Measurements from ENCODE around the gene TCF25.
A peak's percentile ranks its signal among the peaks of the same experiment; 100 is the strongest.

TCF25 gene

GRCh38 chr16:89951509-89951908, 78.1 kb downstream of the TCF25 start:
- TF ChIP-seq POLR2AphosphoS5 (IDR thresholded peaks at IDR 0.05; ENCODE audit: low read depth, low read length) (no peak), POLR2A (IDR thresholded peaks at IDR 0.05; ENCODE audit: low read depth, low read length) (no peak), TAF1 (IDR thresholded peaks at IDR 0.05; ENCODE audit: borderline replicate concordance, low read depth, low read length) (no peak)
- FAIRE-seq (no peak), DNase-seq (ENCODE audit: insufficient read length) (no peak)

GRCh38 chr16:89952049-89952448, 78.7 kb downstream of the TCF25 start:
- FAIRE-seq (no peak), DNase-seq (ENCODE audit: insufficient read length) (no peak)
- no peak for TF ChIP-seq POLR2AphosphoS5 (IDR thresholded peaks at IDR 0.05; ENCODE audit: low read depth, low read length)
- TF ChIP-seq TAF1 (IDR thresholded peaks at IDR 0.05; ENCODE audit: borderline replicate concordance, low read depth, low read length), result no peak

DNA sequence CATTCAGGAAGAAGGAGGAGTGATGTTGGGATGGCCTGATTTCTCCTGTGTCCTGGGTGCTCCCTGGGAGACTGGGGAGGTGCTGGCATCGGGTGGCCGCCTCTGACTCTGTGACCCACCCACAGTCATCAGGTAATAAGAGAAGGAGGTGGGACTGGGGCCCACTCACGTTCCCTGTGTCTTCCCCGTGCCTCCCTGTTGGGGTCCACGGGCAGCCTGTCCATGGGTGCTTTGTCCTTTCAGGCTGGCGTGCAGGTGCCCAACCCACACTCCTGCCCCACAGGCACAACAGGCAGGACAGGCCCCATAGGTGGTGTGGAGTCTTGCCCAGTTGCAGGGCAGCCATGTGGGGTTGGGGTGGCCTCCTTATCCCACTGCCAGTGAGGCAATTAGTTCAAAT, 79.2 kb downstream of the TCF25 start:
- TF ChIP-seq POLR2A (IDR thresholded peaks at IDR 0.05; ENCODE audit: low read depth, low read length) (no peak), POLR2AphosphoS5 (IDR thresholded peaks at IDR 0.05; ENCODE audit: low read depth, low read length) (no peak), TAF1 (IDR thresholded peaks at IDR 0.05; ENCODE audit: borderline replicate concordance, low read depth, low read length) (no peak)
- DNase-seq (ENCODE audit: insufficient read length) (no peak), FAIRE-seq (no peak)

- peak; percentile 86 for FAIRE-seq
- no peak for TF ChIP-seq POLR2A (IDR thresholded peaks at IDR 0.05; ENCODE audit: low read depth, low read length)
- TF ChIP-seq POLR2AphosphoS5 (IDR thresholded peaks at IDR 0.05; ENCODE audit: low read depth, low read length), result no peak
- TF ChIP-seq TAF1 (IDR thresholded peaks at IDR 0.05; ENCODE audit: borderline replicate concordance, low read depth, low read length), result no peak
- peak; percentile 78 for DNase-seq (ENCODE audit: insufficient read length)
Measured at GRCh38 chr16:89953671-89954406, 80.4 kb downstream of the TCF25 start.

- FAIRE-seq (no peak), DNase-seq (ENCODE audit: insufficient read length) (no peak)
- no peak for TF ChIP-seq TAF1 (IDR thresholded peaks at IDR 0.05; ENCODE audit: borderline replicate concordance, low read depth, low read length)
- no peak for TF ChIP-seq POLR2AphosphoS5 (IDR thresholded peaks at IDR 0.05; ENCODE audit: low read depth, low read length)
- TF ChIP-seq POLR2A (IDR thresholded peaks at IDR 0.05; ENCODE audit: low read depth, low read length), result no peak
Measured at GRCh38 chr16:89954462-89954861, 81.1 kb downstream of the TCF25 start.

- no peak for DNase-seq (ENCODE audit: insufficient read length)
- FAIRE-seq, result no peak
- TF ChIP-seq POLR2A (IDR thresholded peaks at IDR 0.05; ENCODE audit: low read depth, low read length) (no peak), POLR2AphosphoS5 (IDR thresholded peaks at IDR 0.05; ENCODE audit: low read depth, low read length) (no peak), TAF1 (IDR thresholded peaks at IDR 0.05; ENCODE audit: borderline replicate concordance, low read depth, low read length) (no peak)
Measured at GRCh38 chr16:89955001-89955685, 81.8 kb downstream of the TCF25 start.

- TF ChIP-seq POLR2A (IDR thresholded peaks at IDR 0.05; ENCODE audit: low read depth, low read length), result no peak
- no peak for TF ChIP-seq TAF1 (IDR thresholded peaks at IDR 0.05; ENCODE audit: borderline replicate concordance, low read depth, low read length)
- TF ChIP-seq POLR2AphosphoS5 (IDR thresholded peaks at IDR 0.05; ENCODE audit: low read depth, low read length), result no peak
- no peak for FAIRE-seq
- DNase-seq (ENCODE audit: insufficient read length), result no peak
Measured at GRCh38 chr16:89956505-89957215, 83.3 kb downstream of the TCF25 start.

- TF ChIP-seq POLR2AphosphoS5 (IDR thresholded peaks at IDR 0.05; ENCODE audit: low read depth, low read length), result no peak
- TF ChIP-seq TAF1 (IDR thresholded peaks at IDR 0.05; ENCODE audit: borderline replicate concordance, low read depth, low read length), result no peak
- TF ChIP-seq POLR2A (IDR thresholded peaks at IDR 0.05; ENCODE audit: low read depth, low read length), result no peak
- no peak for DNase-seq (ENCODE audit: insufficient read length)
- FAIRE-seq, result no peak
Measured at GRCh38 chr16:89957216-89957785, 83.9 kb downstream of the TCF25 start.

GRCh38 chr16:89958068-89958467, 84.7 kb downstream of the TCF25 start:
- TF ChIP-seq POLR2AphosphoS5 (IDR thresholded peaks at IDR 0.05; ENCODE audit: low read depth, low read length), result no peak
- TF ChIP-seq TAF1 (IDR thresholded peaks at IDR 0.05; ENCODE audit: borderline replicate concordance, low read depth, low read length), result no peak
- TF ChIP-seq POLR2A (IDR thresholded peaks at IDR 0.05; ENCODE audit: low read depth, low read length), result no peak
- DNase-seq (ENCODE audit: insufficient read length), result no peak
- no peak for FAIRE-seq

DNA sequence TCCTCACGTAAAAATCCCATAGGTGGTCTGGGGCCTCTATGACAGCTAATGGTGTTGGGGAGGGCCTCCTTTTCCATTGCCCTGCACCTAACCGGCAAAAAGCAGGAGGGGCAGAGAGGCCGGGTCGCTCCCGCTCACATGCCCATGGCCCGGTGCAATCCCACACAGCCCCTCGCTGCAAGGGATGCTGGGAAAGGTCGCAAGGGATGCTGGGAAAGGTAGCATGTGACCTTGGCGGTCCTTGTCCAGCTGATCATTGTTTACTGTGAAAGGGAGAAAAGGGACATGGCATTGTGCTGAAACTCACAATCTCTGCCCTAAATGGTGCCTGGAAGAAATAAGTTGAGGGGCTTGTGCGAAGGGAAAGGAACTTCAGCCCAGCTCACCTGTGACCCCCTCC, 85.2 kb downstream of the TCF25 start:
- DNase-seq (ENCODE audit: insufficient read length) (no peak), FAIRE-seq (no peak)
- TF ChIP-seq TAF1 (IDR thresholded peaks at IDR 0.05; ENCODE audit: borderline replicate concordance, low read depth, low read length) (no peak), POLR2A (IDR thresholded peaks at IDR 0.05; ENCODE audit: low read depth, low read length) (no peak), POLR2AphosphoS5 (IDR thresholded peaks at IDR 0.05; ENCODE audit: low read depth, low read length) (no peak)

DNA sequence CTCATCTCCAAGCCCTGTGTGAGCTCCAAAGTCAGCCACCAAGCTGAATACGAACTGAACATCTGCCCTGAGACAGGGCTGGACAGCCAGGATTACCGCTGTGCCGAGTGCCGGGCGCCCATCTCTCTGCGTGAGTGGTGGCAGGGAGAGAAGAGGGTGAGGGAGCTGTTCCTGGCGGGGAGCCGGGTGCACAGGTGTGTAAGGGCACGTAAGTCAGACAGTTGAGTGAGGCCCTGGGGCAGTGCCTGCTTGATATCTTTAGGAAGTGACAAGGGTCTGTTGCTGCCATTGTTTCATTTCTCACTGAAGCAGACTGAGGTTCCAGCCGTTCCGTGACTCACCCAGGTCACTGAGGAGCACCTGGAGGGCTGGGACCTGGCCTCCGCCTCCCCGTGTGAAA, 87.6 kb downstream of the TCF25 start:
- FAIRE-seq (no peak), DNase-seq (ENCODE audit: insufficient read length) (no peak)
- TF ChIP-seq POLR2A (IDR thresholded peaks at IDR 0.05; ENCODE audit: low read depth, low read length) (no peak), TAF1 (IDR thresholded peaks at IDR 0.05; ENCODE audit: borderline replicate concordance, low read depth, low read length) (no peak), POLR2AphosphoS5 (IDR thresholded peaks at IDR 0.05; ENCODE audit: low read depth, low read length) (no peak)
